ENCODE results near the gene WWOX.

The WWOX gene

GRCh38 chr16:78663690-78664089, 564.2 kb downstream of the WWOX start:
- CTCF ChIA-PET, result no interaction called here

GRCh38 chr16:78664811-78665772, 565.6 kb downstream of the WWOX start:
- DNase-seq (ENCODE audit: low read depth, low spot score), result no peak
- no peak overlapping the region for H3K4me3 ChIP-seq (ENCODE audit: low read depth, low read length)
- POLR2A ChIA-PET, result no interaction called here
- TF ChIP-seq, protein P1, sequence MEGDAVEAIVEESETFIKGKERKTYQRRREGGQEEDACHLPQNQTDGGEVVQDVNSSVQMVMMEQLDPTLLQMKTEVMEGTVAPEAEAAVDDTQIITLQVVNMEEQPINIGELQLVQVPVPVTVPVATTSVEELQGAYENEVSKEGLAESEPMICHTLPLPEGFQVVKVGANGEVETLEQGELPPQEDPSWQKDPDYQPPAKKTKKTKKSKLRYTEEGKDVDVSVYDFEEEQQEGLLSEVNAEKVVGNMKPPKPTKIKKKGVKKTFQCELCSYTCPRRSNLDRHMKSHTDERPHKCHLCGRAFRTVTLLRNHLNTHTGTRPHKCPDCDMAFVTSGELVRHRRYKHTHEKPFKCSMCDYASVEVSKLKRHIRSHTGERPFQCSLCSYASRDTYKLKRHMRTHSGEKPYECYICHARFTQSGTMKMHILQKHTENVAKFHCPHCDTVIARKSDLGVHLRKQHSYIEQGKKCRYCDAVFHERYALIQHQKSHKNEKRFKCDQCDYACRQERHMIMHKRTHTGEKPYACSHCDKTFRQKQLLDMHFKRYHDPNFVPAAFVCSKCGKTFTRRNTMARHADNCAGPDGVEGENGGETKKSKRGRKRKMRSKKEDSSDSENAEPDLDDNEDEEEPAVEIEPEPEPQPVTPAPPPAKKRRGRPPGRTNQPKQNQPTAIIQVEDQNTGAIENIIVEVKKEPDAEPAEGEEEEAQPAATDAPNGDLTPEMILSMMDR (IDR thresholded peaks at IDR 0.05; ENCODE audit: insufficient read depth, low read length, missing control alignments), result no peak
- CTCF ChIA-PET, result no interaction called here

More at GRCh38 chr16:78663690-78664089, 564.2 kb downstream of the WWOX start:
- POLR2A ChIA-PET, result no interaction called here
- TF ChIP-seq, protein P1 (IDR thresholded peaks at IDR 0.05; ENCODE audit: insufficient read depth, low read length, missing control alignments), result no peak
- no peak for DNase-seq (ENCODE audit: low read depth, low spot score)
- H3K4me3 ChIP-seq (ENCODE audit: low read depth, low read length), result no peak overlapping the region

DNA sequence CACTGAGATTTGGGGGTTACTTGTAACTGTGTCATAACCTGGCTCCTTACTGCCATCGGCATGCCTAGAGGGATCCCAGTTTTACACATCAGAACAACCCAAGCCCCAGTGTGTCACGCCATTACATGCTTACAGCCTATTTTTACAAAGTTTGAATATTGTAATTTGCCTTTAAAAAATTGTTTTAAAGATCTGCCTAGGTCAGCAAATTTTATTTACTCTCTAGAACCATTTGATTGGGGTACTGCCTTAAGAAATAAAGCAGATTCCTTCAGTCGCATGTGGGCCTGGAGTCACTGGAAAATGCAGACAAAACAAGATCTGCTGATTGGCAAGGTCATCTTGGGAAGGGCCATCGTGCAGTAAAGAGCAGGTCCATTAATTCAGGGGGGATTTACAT, 566.9 kb downstream of the WWOX start:
- no peak overlapping the region for H3K4me3 ChIP-seq (ENCODE audit: low read depth, low read length)
- TF ChIP-seq, protein P1 (IDR thresholded peaks at IDR 0.05; ENCODE audit: insufficient read depth, low read length, missing control alignments), result no peak
- POLR2A ChIA-PET, result no interaction called here
- CTCF ChIA-PET, result no interaction called here
- DNase-seq (ENCODE audit: low read depth, low spot score), result no peak

DNA sequence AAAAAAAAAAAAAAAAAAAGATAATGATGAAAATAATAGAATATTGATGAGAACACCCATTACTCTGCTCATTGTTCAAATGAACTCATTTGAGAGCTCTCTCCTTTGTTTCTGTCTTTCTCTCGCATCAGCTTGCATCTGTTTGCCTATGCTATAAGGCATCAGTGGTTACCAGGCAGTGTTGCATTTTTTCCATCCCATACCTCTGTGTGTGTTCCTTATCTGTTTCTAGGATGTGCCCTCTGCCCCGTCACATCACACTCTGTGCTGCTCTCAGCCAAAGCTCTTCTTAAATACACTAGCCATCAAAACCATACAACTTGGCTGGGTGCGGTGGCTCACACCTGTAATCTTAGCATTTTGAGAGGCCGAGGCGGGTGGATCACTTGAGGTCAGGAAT, 568.2 kb downstream of the WWOX start:
- TF ChIP-seq, protein P1 (IDR thresholded peaks at IDR 0.05; ENCODE audit: insufficient read depth, low read length, missing control alignments), result no peak
- POLR2A ChIA-PET, result no interaction called here
- CTCF ChIA-PET, result no interaction called here
- no peak for DNase-seq (ENCODE audit: low read depth, low spot score)
- H3K4me3 ChIP-seq (ENCODE audit: low read depth, low read length), result no peak overlapping the region

DNA sequence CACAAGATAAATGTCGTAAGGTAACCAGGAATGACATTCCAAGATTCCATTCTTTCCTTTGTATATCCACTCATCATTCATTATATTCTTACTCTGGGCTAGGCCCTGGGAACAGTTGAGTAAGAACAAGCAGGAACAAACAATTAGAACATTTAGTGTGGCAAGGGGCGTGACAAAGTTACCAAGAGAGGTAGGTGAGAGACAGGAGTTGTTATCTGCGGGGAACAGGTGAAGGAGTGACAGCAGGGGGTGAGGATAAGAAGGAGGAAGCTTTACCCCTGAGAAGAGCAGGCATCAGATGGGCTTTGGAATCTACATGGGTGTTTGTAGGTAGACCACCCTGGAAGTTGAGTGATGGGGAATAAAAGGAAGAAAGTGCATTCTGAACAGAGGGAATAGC, 568.9 kb downstream of the WWOX start:
- DNase-seq (ENCODE audit: low read depth, low spot score), result no peak
- H3K4me3 ChIP-seq (ENCODE audit: low read depth, low read length), result no peak overlapping the region
- CTCF ChIA-PET, result no interaction called here
- TF ChIP-seq, protein P1 (IDR thresholded peaks at IDR 0.05; ENCODE audit: insufficient read depth, low read length, missing control alignments), result no peak
- POLR2A ChIA-PET, result no interaction called here

GRCh38 chr16:78669994-78670393, 570.5 kb downstream of the WWOX start:
- ChIA-PET CTCF (no interaction called here), POLR2A (no interaction called here)

More at GRCh38 chr16:78669994-78670393, 570.5 kb downstream of the WWOX start:
- H3K4me3 ChIP-seq (ENCODE audit: low read depth, low read length), result no peak overlapping the region
- no peak for DNase-seq (ENCODE audit: low read depth, low spot score)
- TF ChIP-seq, protein P1 (IDR thresholded peaks at IDR 0.05; ENCODE audit: insufficient read depth, low read length, missing control alignments), result no peak

All from AG04449 (cell line).